Activated naive CD4-positive, alpha-beta T cell treated with anti-CD3 and anti-CD28 coated beads, Interleukin-2, amount 50 U/mL, for 24 hours (primary cell): ENCODE measurements around the gene RSRP1.
"Not testable (repeated sequence)": the region's sequence is repeated elsewhere in the genome, so short reads cannot be mapped to it uniquely, and the experiment has no call there.

Experiments
- H3K27ac Mint-ChIP-seq: one replicate; pipeline ENCODE4 v1.8.0; 2021; ENCODE audit warnings: mild to moderate bottlenecking, mixed read lengths
- H3K27me3 Mint-ChIP-seq: one replicate; pipeline ENCODE4 v1.8.0; 2021; ENCODE audit warnings: mixed read lengths
- H3K36me3 Mint-ChIP-seq: one replicate; pipeline ENCODE4 v1.8.0; 2021; ENCODE audit warnings: mixed read lengths
- H3K4me1 Mint-ChIP-seq: one replicate; pipeline ENCODE4 v1.8.0; 2021; ENCODE audit warnings: mixed read lengths
- H3K4me3 Mint-ChIP-seq: one replicate; pipeline ENCODE4 v1.8.0; 2021; ENCODE audit warnings: mild to moderate bottlenecking, mixed read lengths
- H3K9me3 Mint-ChIP-seq: one replicate; pipeline ENCODE4 v1.8.0; 2021; ENCODE audit warnings: mixed read lengths

Gene RSRP1

GRCh38 chr1:25267288-25268142 is 20.3 kb upstream of the RSRP1 start:
- Mint-ChIP-seq H3K4me1 (peaks cover 14% of the 10 kb centered on the region), H3K4me3 (peak overlapping the region; percentile 73), H3K27ac (peak overlapping the region; percentile 63)
- not testable (repeated sequence) for H3K36me3 Mint-ChIP-seq, H3K27me3 Mint-ChIP-seq, H3K9me3 Mint-ChIP-seq

GRCh38 chr1:25266554-25267287 is 19.5 kb upstream of the RSRP1 start:
- not testable (repeated sequence) for H3K27ac Mint-ChIP-seq, H3K9me3 Mint-ChIP-seq, H3K36me3 Mint-ChIP-seq, H3K27me3 Mint-ChIP-seq
- peak overlapping the region; percentile 89 for H3K4me3 Mint-ChIP-seq
- H3K4me1 Mint-ChIP-seq, result peaks cover 19% of the 10 kb centered on the region

GRCh38 chr1:25260336-25260735 is 13.1 kb upstream of the RSRP1 start:
- not testable (repeated sequence) for H3K36me3 Mint-ChIP-seq, H3K4me3 Mint-ChIP-seq, H3K9me3 Mint-ChIP-seq, H3K27ac Mint-ChIP-seq, H3K27me3 Mint-ChIP-seq
- H3K4me1 Mint-ChIP-seq, result peaks cover 25% of the 10 kb centered on the region

- not testable (repeated sequence) for H3K4me3 Mint-ChIP-seq, H3K9me3 Mint-ChIP-seq, H3K36me3 Mint-ChIP-seq, H3K27me3 Mint-ChIP-seq
- peaks cover 25% of the 10 kb centered on the region for H3K4me1 Mint-ChIP-seq
- peak overlapping the region; percentile 46 for H3K27ac Mint-ChIP-seq
Measured at GRCh38 chr1:25259813-25260212, 12.6 kb upstream of the RSRP1 start.

GRCh38 chr1:25257196-25257595 is 9.9 kb upstream of the RSRP1 start:
- H3K27me3 Mint-ChIP-seq, result no peaks in the 10 kb centered on the region
- no peaks in the 10 kb centered on the region for H3K9me3 Mint-ChIP-seq
- peaks cover 12% of the 10 kb centered on the region for H3K4me1 Mint-ChIP-seq
- H3K4me3 Mint-ChIP-seq, result no peak overlapping the region
- H3K27ac Mint-ChIP-seq, result no peak overlapping the region
- no peaks in the 10 kb centered on the region for H3K36me3 Mint-ChIP-seq

- H3K4me1 Mint-ChIP-seq, result peaks cover 10% of the 10 kb centered on the region
- no peaks in the 10 kb centered on the region for H3K27me3 Mint-ChIP-seq
- H3K36me3 Mint-ChIP-seq, result no peaks in the 10 kb centered on the region
- H3K4me3 Mint-ChIP-seq, result no peak overlapping the region
- H3K27ac Mint-ChIP-seq, result no peak overlapping the region
- H3K9me3 Mint-ChIP-seq, result no peaks in the 10 kb centered on the region
Measured at GRCh38 chr1:25256578-25256965, 9.3 kb upstream of the RSRP1 start.

- no peaks in the 10 kb centered on the region for H3K9me3 Mint-ChIP-seq
- no peaks in the 10 kb centered on the region for H3K36me3 Mint-ChIP-seq
- peaks cover 8% of the 10 kb centered on the region for H3K4me1 Mint-ChIP-seq
- no peaks in the 10 kb centered on the region for H3K27me3 Mint-ChIP-seq
- no peak overlapping the region for H3K27ac Mint-ChIP-seq
- H3K4me3 Mint-ChIP-seq, result no peak overlapping the region
Measured at GRCh38 chr1:25255706-25256577, 8.7 kb upstream of the RSRP1 start.

- H3K4me3 Mint-ChIP-seq, result no peak overlapping the region
- H3K4me1 Mint-ChIP-seq, result no peaks in the 10 kb centered on the region
- no peaks in the 10 kb centered on the region for H3K27me3 Mint-ChIP-seq
- no peaks in the 10 kb centered on the region for H3K9me3 Mint-ChIP-seq
- peak overlapping the region; percentile 38 for H3K27ac Mint-ChIP-seq
- no peaks in the 10 kb centered on the region for H3K36me3 Mint-ChIP-seq
Measured at GRCh38 chr1:25253911-25254310, 6.7 kb upstream of the RSRP1 start.

- no peaks in the 10 kb centered on the region for H3K9me3 Mint-ChIP-seq
- H3K4me1 Mint-ChIP-seq, result peaks cover 40% of the 10 kb centered on the region
- no peaks in the 10 kb centered on the region for H3K27me3 Mint-ChIP-seq
- peaks cover 20% of the 10 kb centered on the region for H3K36me3 Mint-ChIP-seq
- H3K4me3 Mint-ChIP-seq, result peak overlapping the region; percentile 97
- H3K27ac Mint-ChIP-seq, result no peak overlapping the region
Measured at GRCh38 chr1:25247829-25248754, 838 bp upstream of the RSRP1 start.

- Mint-ChIP-seq H3K27me3 (no peaks in the 10 kb centered on the region), H3K36me3 (peaks cover 22% of the 10 kb centered on the region), H3K4me1 (peaks cover 49% of the 10 kb centered on the region)
Measured at GRCh38 chr1:25246600-25247023, 642 bp downstream of the RSRP1 start.

GRCh38 chr1:25245809-25246599 is 1.2 kb downstream of the RSRP1 start:
- Mint-ChIP-seq H3K27me3 (no peaks in the 10 kb centered on the region), H3K9me3 (no peaks in the 10 kb centered on the region), H3K4me3 (peak overlapping the region; percentile 97), H3K4me1 (peaks cover 55% of the 10 kb centered on the region), H3K36me3 (peaks cover 22% of the 10 kb centered on the region), H3K27ac (peak overlapping the region; percentile 97)

More at GRCh38 chr1:25246600-25247023, 642 bp downstream of the RSRP1 start:
- Mint-ChIP-seq H3K9me3 (no peaks in the 10 kb centered on the region), H3K27ac (peak overlapping the region; percentile 97), H3K4me3 (peak overlapping the region; percentile 97)

- Mint-ChIP-seq H3K4me3 (peak overlapping the region; percentile 97), H3K36me3 (peaks cover 22% of the 10 kb centered on the region), H3K4me1 (peaks cover 59% of the 10 kb centered on the region), H3K27ac (peak overlapping the region; percentile 97), H3K27me3 (no peaks in the 10 kb centered on the region), H3K9me3 (no peaks in the 10 kb centered on the region)
Measured at GRCh38 chr1:25245393-25245792, 1.9 kb downstream of the RSRP1 start.

GRCh38 chr1:25243907-25244306 is 3.3 kb downstream of the RSRP1 start:
- Mint-ChIP-seq H3K27me3 (no peaks in the 10 kb centered on the region), H3K36me3 (peaks cover 22% of the 10 kb centered on the region), H3K4me1 (peaks cover 72% of the 10 kb centered on the region), H3K27ac (peak overlapping the region; percentile 77), H3K9me3 (no peaks in the 10 kb centered on the region), H3K4me3 (peak overlapping the region; percentile 61)
